ENCODE results near the gene TAS2R41. TPM values are rescaled to one million over a fixed set of nuclear protein-coding genes. Genes with fewer than 3 reads are reported as not detected.
"Not testable (repeated sequence)": the region's sequence is repeated elsewhere in the genome, so short reads cannot be mapped to it uniquely, and the experiment has no call there.

TAS2R41 gene
- polyA plus RNA-seq, 3 donors = 0.19 TPM; not detected in 2

- H2AFZ ChIP-seq (ENCODE audit: insufficient read depth, low read depth, low read length, poor library complexity, severe bottlenecking) = no peak overlapping the region
- no peaks in the 10 kb centered on the region for H3K36me3 ChIP-seq (replicated peaks in 1 of 2; ENCODE audit: control insufficient read depth in 1 of 2, insufficient read depth in 2 of 2, low read length in 2 of 2)
- intact Hi-C loops (cut with micrococcal nuclease) = loop anchor here in 1 of 2 donors (5.0 kb wide), 1 partner anchor 103 kb away; the partner anchor contains the start of gene ZYX
- peak overlapping the region; percentile 48 to 80 for H3K4me3 Mint-ChIP-seq
- no peaks in the 10 kb centered on the region for H3K9me3 ChIP-seq (replicated peaks in 1 of 2; ENCODE audit: control insufficient read depth in 1 of 2, insufficient read depth in 1 of 2, low read length in 2 of 2)
- H3K4me3 ChIP-seq (replicated peaks in 1 of 3; ENCODE audit: low read depth in 2 of 3, low read length in 3 of 3) = peak overlapping the region in 1 of 3 experiments; percentile 57
- peaks cover 45% of the 10 kb centered on the region for H3K4me1 Mint-ChIP-seq
- no peaks in the 10 kb centered on the region for H3K27me3 ChIP-seq (ENCODE audit: control insufficient read depth in 2 of 2, insufficient read depth in 2 of 2, low read length in 2 of 2)
- peak; percentile 50 to 67 (median 59) for DNase-seq
- peaks cover 36 to 48% of the 10 kb centered on the region in 2 donors for H3K4me1 ChIP-seq (ENCODE audit: control insufficient read depth in 1 of 2, insufficient read depth in 2 of 2, low read length in 2 of 2)
- no peak overlapping the region for H3K9ac ChIP-seq (ENCODE audit: insufficient read depth, low read length, poor library complexity, severe bottlenecking)
- H3K27ac ChIP-seq (ENCODE audit: low read depth in 1 of 2, low read length in 2 of 2) = peak overlapping the region; percentile 85 to 94
- H4K20me1 ChIP-seq (ENCODE audit: insufficient read depth, low read length) = no peaks in the 10 kb centered on the region
- H3K27ac Mint-ChIP-seq = peak overlapping the region; percentile 89 to 94 (median 93)
- WGBS (ENCODE audit: insufficient coverage) = 23% methylated on average over 5 of the region's 6 CpGs
- TF ChIP-seq CTCF (IDR thresholded peaks at IDR 0.05) = no peak
- H3K9me3 Mint-ChIP-seq = peaks cover 0 to 8% (median 2%) of the 10 kb centered on the region in 7 donors
- no peaks in the 10 kb centered on the region for H3K27me3 Mint-ChIP-seq (ENCODE audit: low read depth in 3 of 3)
- peak overlapping the region; percentile 67 for H3K4me2 ChIP-seq (replicated peaks; ENCODE audit: extremely low read depth, low read length, poor library complexity, severe bottlenecking)
- H3K36me3 Mint-ChIP-seq = peaks cover 3% of the 10 kb centered on the region in 2 donors
- H3K79me2 ChIP-seq (ENCODE audit: insufficient read depth, low read length) = peaks cover 20% of the 10 kb centered on the region
These were observed 7.8 kb downstream of the TAS2R41 start for GRCh38 chr7:143485500-143485899.

- peaks cover 20% of the 10 kb centered on the region for H3K79me2 ChIP-seq (ENCODE audit: insufficient read depth, low read length)
- peak overlapping the region; percentile 64 to 96 (median 89) for H3K27ac Mint-ChIP-seq
- peak; percentile 23 to 50 (median 40) for DNase-seq
These were observed 8.6 kb downstream of the TAS2R41 start for GRCh38 chr7:143486266-143486665.

More at GRCh38 chr7:143486266-143486665, 8.6 kb downstream of the TAS2R41 start:
- H3K36me3 ChIP-seq (replicated peaks in 1 of 2; ENCODE audit: control insufficient read depth in 1 of 2, insufficient read depth in 2 of 2, low read length in 2 of 2); H3K36me3 Mint-ChIP-seq; H3K27me3 Mint-ChIP-seq (ENCODE audit: low read depth in 3 of 3); H4K20me1 ChIP-seq (ENCODE audit: insufficient read depth, low read length); H3K9ac ChIP-seq (ENCODE audit: insufficient read depth, low read length, poor library complexity, severe bottlenecking); H3K9me3 Mint-ChIP-seq; H3K9me3 ChIP-seq (replicated peaks in 1 of 2; ENCODE audit: control insufficient read depth in 1 of 2, insufficient read depth in 1 of 2, low read length in 2 of 2); H3K4me3 Mint-ChIP-seq; H3K27me3 ChIP-seq (ENCODE audit: control insufficient read depth in 2 of 2, insufficient read depth in 2 of 2, low read length in 2 of 2); H2AFZ ChIP-seq (ENCODE audit: insufficient read depth, low read depth, low read length, poor library complexity, severe bottlenecking): not testable (repeated sequence)
- WGBS (ENCODE audit: insufficient coverage) = no CpG with 5 or more reads among the region's 3 CpGs
- intact Hi-C loops (cut with micrococcal nuclease) = loop anchor here in 1 of 2 donors (5.0 kb wide), 1 partner anchor 104 kb away; the partner anchor contains the start of gene ZYX
- H3K4me1 Mint-ChIP-seq = peaks cover 42% of the 10 kb centered on the region
- peak overlapping the region in 1 of 2 donors; percentile 94 for H3K27ac ChIP-seq (ENCODE audit: low read depth in 1 of 2, low read length in 2 of 2)
- H3K4me3 ChIP-seq (replicated peaks in 1 of 3; ENCODE audit: low read depth in 2 of 3, low read length in 3 of 3) = peak overlapping the region in 1 of 3 experiments; percentile 69
- H3K4me2 ChIP-seq (replicated peaks; ENCODE audit: extremely low read depth, low read length, poor library complexity, severe bottlenecking) = peak overlapping the region; percentile 68
- H3K4me1 ChIP-seq (ENCODE audit: control insufficient read depth in 1 of 2, insufficient read depth in 2 of 2, low read length in 2 of 2) = peaks cover 36 to 46% of the 10 kb centered on the region in 2 donors
